HCT116 (cell line): ENCODE data around the gene FRRS1L. TPM values are rescaled to one million over a fixed set of nuclear protein-coding genes. Genes with fewer than 3 reads are reported as not detected.
A peak's percentile ranks its signal among the peaks of the same experiment; 100 is the strongest.

Experiments used
- ATAC-seq: fragments of 200-7000 bp; cut with Tn5 transposase; 2 replicates; pipeline ENCODE4 v1.9.1; 2020; ENCODE audit warnings: mild to moderate bottlenecking, moderate library complexity
- Bru-seq: library from RNA; stranded (reverse); fragments of 400-500 nt; gene quantifications from one replicate; lab custom pipeline; 2021; lab: Mats Ljungman, UMichigan
- BruChase-seq, 2 experiments: library from RNA; stranded (reverse); fragments of 400-500 nt; gene quantifications; one replicate each; lab custom pipeline; 2021; lab: Mats Ljungman, UMichigan
- BruUV-seq: library from RNA; stranded (reverse); fragments of 400-500 nt; replicated peaks from 2 replicates; lab custom pipeline; 2021; lab: Mats Ljungman, UMichigan
- CTCF ChIA-PET: fragments of 300-600 bp; sonication (Branson Sonifier 250); formaldehyde crosslinking; loops from one replicate; lab custom pipeline; 2021; ENCODE audit warnings: antibody characterized with exemption; lab: Charles Lee
- POLR2A ChIA-PET: fragments of 300-600, 350-600 bp; sonication (Branson Sonifier 250); formaldehyde crosslinking; loops from one replicate; lab custom pipeline; 2021; ENCODE audit warnings: antibody characterized with exemption; lab: Charles Lee
- RAD21 ChIA-PET, 2 experiments: fragments of 300-600 bp; sonication (Branson Sonifier 250); formaldehyde crosslinking; loops; one replicate each; lab custom pipeline; 2023; ENCODE audit warnings: low total read pairs in 2 of 2; ENCODE audit not compliant: uncharacterized antibody in 2 of 2, unreplicated experiment in 2 of 2, low non-redundant PET in 1 of 2; lab: Charles Lee
- DNase-seq: peaks from one replicate; pipeline ENCODE4 v3.0.0-alpha.2; 2010; ENCODE audit warnings: low read depth, low spot score
- H2AFZ ChIP-seq: fragments of 200-600 bp; shearing (Covaris generic), sonication (generic); 2 replicates; pipeline ENCODE4 v1.6.1; 2017; ENCODE audit warnings: low read depth, mixed run types, mixed read lengths, antibody characterized with exemption, low read length; ENCODE audit not compliant: poor library complexity, severe bottlenecking
- H3K27ac ChIP-seq: 2 replicates; pipeline ENCODE4 v1.5.1; 2012; ENCODE audit warnings: low read depth, low read length
- H3K27me3 ChIP-seq: fragments of 200-600 bp; sonication (generic); 2 replicates; pipeline ENCODE4 v1.6.1; 2016; ENCODE audit warnings: mixed run types, low read length, mixed read lengths; ENCODE audit not compliant: insufficient read depth
- H3K36me3 ChIP-seq, 2 experiments: fragments of 200-500 bp in 1 of 2; fragments of 200-600 bp in 1 of 2; sonication (Bioruptor generic) in 1 of 2; sonication (generic) in 1 of 2; 2 replicates each; pipeline versions ENCODE4 v1.5.1 to v1.6.1; 2014 to 2016; ENCODE audit warnings: low read length in 2 of 2, inconsistent platforms in 1 of 2, mixed read lengths in 1 of 2, mixed run types in 1 of 2; ENCODE audit not compliant: insufficient read depth in 2 of 2, control insufficient read depth in 1 of 2
- H3K4me1 ChIP-seq, 2 experiments: fragments of 200-600 bp in 1 of 2; sonication (generic) in 1 of 2; 2 replicates each; pipeline versions ENCODE4 v1.5.1 to v1.6.1; 2012 to 2017; ENCODE audit warnings: low read length in 2 of 2, inconsistent platforms in 1 of 2, mild to moderate bottlenecking in 1 of 2, mixed read lengths in 1 of 2, mixed run types in 1 of 2, moderate library complexity in 1 of 2; ENCODE audit not compliant: insufficient read depth in 2 of 2, control insufficient read depth in 1 of 2
- H3K4me2 ChIP-seq: fragments of 200-600 bp; sonication (generic); 2 replicates; pipeline ENCODE4 v1.6.1; 2017; ENCODE audit warnings: mixed run types, low read length, mixed read lengths
- H3K4me3 ChIP-seq, 2 experiments: fragments of 200-600 bp in 1 of 2; sonication (generic) in 1 of 2; replicated peaks in 1 of 2; 2 replicates each; pipeline ENCODE4 v1.5.1; 2011 to 2016; ENCODE audit warnings: low read length in 2 of 2, control low read depth in 1 of 2, low read depth in 1 of 2, mild to moderate bottlenecking in 1 of 2, mixed read lengths in 1 of 2, mixed run types in 1 of 2
- H3K79me2 ChIP-seq: fragments of 200-600 bp; sonication (generic); 2 replicates; pipeline ENCODE4 v1.6.1; 2017; ENCODE audit warnings: mild to moderate bottlenecking, mixed run types, low read length, moderate library complexity, mixed read lengths; ENCODE audit not compliant: insufficient read depth
- H3K9ac ChIP-seq: fragments of 200-600 bp; sonication (generic); 2 replicates; pipeline ENCODE4 v1.6.1; 2016; ENCODE audit warnings: low read length, mixed read lengths
- H3K9me2 ChIP-seq: fragments of 200-600 bp; sonication (generic), shearing (Covaris generic); 2 replicates; pipeline ENCODE4 v1.6.1; 2017; ENCODE audit warnings: mixed run types, mild to moderate bottlenecking, moderate library complexity; ENCODE audit not compliant: insufficient read depth
- H3K9me3 ChIP-seq, 2 experiments: fragments of 200-500 bp in 1 of 2; fragments of 200-600 bp in 1 of 2; sonication (Bioruptor generic) in 1 of 2; sonication (generic) in 1 of 2; 2 replicates each; pipeline ENCODE4 v1.6.1; 2014 to 2017; ENCODE audit warnings: low read length in 2 of 2, mixed read lengths in 2 of 2, inconsistent platforms in 1 of 2, low read depth in 1 of 2, mild to moderate bottlenecking in 1 of 2, mixed run types in 1 of 2, moderate library complexity in 1 of 2; ENCODE audit not compliant: control insufficient read depth in 1 of 2, insufficient read depth in 1 of 2
- H4K20me1 ChIP-seq: fragments of 200-600 bp; sonication (generic), shearing (Covaris generic); 2 replicates; pipeline ENCODE4 v1.6.1; 2017; ENCODE audit warnings: mixed run types, mild to moderate bottlenecking, moderate library complexity; ENCODE audit not compliant: insufficient read depth
- ELF1 ChIP-seq: IDR thresholded peaks from 2 replicates; pipeline ENCODE4 v1.6.1; 2012; ENCODE audit warnings: low read depth, borderline replicate concordance
- SIN3A ChIP-seq: IDR thresholded peaks from 2 replicates; pipeline ENCODE4 v1.6.1; 2012; ENCODE audit warnings: low read depth
- ZBTB33 ChIP-seq: IDR thresholded peaks from 2 replicates; pipeline ENCODE4 v1.6.1; 2011; ENCODE audit warnings: mild to moderate bottlenecking, low read length, moderate library complexity; ENCODE audit not compliant: insufficient replicate concordance; ENCODE audit errors: extremely low read depth
- intact Hi-C: fragments of 100-400 bp; cut with micrococcal nuclease; formaldehyde crosslinking; loops from 2 replicates; pipeline ENCODE4 v1.10.0; 2022
- long read RNA-seq: library from polyadenylated mRNA; unstranded; transcript quantifications from one replicate; pipeline ENCODE4 v2.0.0, GENCODE V29; 2021; ENCODE audit not compliant: unreplicated experiment
- polyA plus RNA-seq: library from polyadenylated mRNA; unstranded; fragments of >200 nt; gene quantifications from 2 replicates; pipeline ENCODE4 v1.2.1, GENCODE V29; 2012; ENCODE audit warnings: missing spikeins
- total RNA-seq: library from RNA; stranded (reverse); gene quantifications from one replicate; pipeline ENCODE4 v1.2.1, GENCODE V29; 2021; ENCODE audit not compliant: unreplicated experiment

The FRRS1L gene
- total RNA-seq (not detected), Bru-seq, nascent RNA (percentile 10 among the genes with signal in this experiment), BruChase-seq, experiment 1, labeled RNA remaining after a 6-hour chase (percentile 14 among the genes with signal in this experiment), BruChase-seq, experiment 2, labeled RNA remaining after a 2-hour chase (percentile 9 among the genes with signal in this experiment)
- polyA plus RNA-seq: 0.01 TPM in 1 of 2 replicates, not detected in the other
- long read RNA-seq: 0 reads

GRCh38 chr9:109166771-109167601, at the start of gene FRRS1L:
TSS of gene FRRS1L (minus strand) at chr9:109167249. CDS start at chr9:109167138, 111 bp downstream.
- Histone ChIP-seq H3K4me3 (no peak within 1 kb of the TSS), H2AFZ (no peak within 1 kb of the TSS), H4K20me1 (no peaks in the 10 kb centered on the region), H3K4me2 (no peak within 1 kb of the TSS), H3K9me3 (peaks cover 0 to 4% of the 10 kb centered on the region in 2 experiments; a peak in 1 of 4 replicates), H3K36me3 (no peaks in the 10 kb centered on the region), H3K9ac (no peak within 1 kb of the TSS), H3K79me2 (no peaks in the 10 kb centered on the region), H3K27ac (no peak within 1 kb of the TSS), H3K27me3 (0 out of 2 replicates have a peak, but pooled peaks cover 3% of the 10 kb centered on the region), H3K4me1 (no peaks in the 10 kb centered on the region), H3K9me2 (no peaks in the 10 kb centered on the region)
- RAD21 ChIA-PET: no interaction called here
- TF ChIP-seq SIN3A (no peak), ZBTB33 (no peak)
- no peak for ATAC-seq
- intact Hi-C loops: no loop called here
- no peak for DNase-seq
- CTCF ChIA-PET: no interaction called here
- POLR2A ChIA-PET: no interaction called here
- BruUV-seq: no TSS peak

GRCh38 chr9:109214414-109214813, 47.4 kb upstream of the FRRS1L start:
- ATAC-seq (no peak), DNase-seq (no peak)
- no peaks in the 10 kb centered on the region for H3K4me1 ChIP-seq
- H3K9me2 ChIP-seq: no peaks in the 10 kb centered on the region
- no peaks in the 10 kb centered on the region for H3K27me3 ChIP-seq
- H3K9ac ChIP-seq: no peak overlapping the region
- H3K9me3 ChIP-seq: no peaks in the 10 kb centered on the region
- BruUV-seq: no TSS peak
- H2AFZ ChIP-seq: no peak overlapping the region
- POLR2A ChIA-PET: no interaction called here
- intact Hi-C loops: no loop called here
- no peak overlapping the region for H3K27ac ChIP-seq
- no peak overlapping the region for H3K4me2 ChIP-seq
- H3K4me3 ChIP-seq: no peak overlapping the region
- H4K20me1 ChIP-seq: no peaks in the 10 kb centered on the region
- RAD21 ChIA-PET: no interaction called here
- CTCF ChIA-PET: no interaction called here
- no peaks in the 10 kb centered on the region for H3K79me2 ChIP-seq
- H3K36me3 ChIP-seq: no peaks in the 10 kb centered on the region
- TF ChIP-seq ELF1: no peak
